ENCODE results near the gene DBI. TPM values are rescaled to one million over a fixed set of nuclear protein-coding genes. Genes with fewer than 3 reads are reported as not detected.

The DBI gene
- total and polyA plus RNA-seq, 2 of the 13 experiments (the other 11 are each of a cell fraction or from before 2014, with no cell fraction given): 330 to 659 TPM

DNA sequence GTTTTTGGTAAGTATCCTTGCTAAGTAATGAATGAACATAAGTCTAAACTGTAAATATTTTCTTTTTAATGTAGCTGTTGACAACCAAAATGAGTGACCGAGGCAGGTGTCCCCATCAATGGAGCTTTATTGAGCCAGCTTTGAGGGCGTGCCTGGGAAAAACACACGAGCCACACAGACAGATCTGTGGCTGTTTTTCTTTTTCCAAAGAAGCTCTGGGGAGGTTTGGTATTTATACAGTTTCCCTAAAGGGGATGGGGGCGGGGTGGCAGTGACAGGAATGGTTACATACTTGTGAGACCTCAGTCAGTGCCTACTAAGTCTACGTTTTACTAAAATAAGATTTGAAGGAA, 11.2 kb downstream of the DBI start (continued):
- TF ChIP-seq GZF1 (CRISPR knock-in tag; IDR thresholded peaks at IDR 0.05): no peak
- no peak for TF ChIP-seq ZNF569 (CRISPR knock-in tag; IDR thresholded peaks at IDR 0.05; ENCODE audit: borderline replicate concordance)

DNA sequence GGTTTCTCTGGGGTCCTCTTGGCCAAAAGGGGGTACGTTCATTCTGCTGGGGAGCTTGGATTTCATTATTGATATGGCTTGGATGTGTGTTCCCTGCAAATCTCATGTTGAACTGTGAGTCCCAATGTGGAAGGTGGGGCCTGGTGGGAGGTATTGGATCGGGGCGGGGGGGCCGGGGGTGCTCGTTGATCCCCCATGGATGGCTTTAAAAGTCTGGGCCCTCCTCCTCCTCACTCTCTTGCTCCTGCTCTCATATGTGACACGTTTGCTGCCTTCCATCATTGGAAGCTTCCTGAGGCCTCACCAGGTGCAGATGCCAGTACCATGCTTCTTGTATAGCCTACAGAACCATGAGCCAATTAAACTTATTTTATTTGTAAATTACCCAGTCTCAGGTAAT, 11.8 kb downstream of the DBI start:
- WGBS (ENCODE audit: low lambda C conversion rate): 39% methylated on average over 6 of the region's 6 CpGs
- in situ Hi-C loops (cut with HindIII; ENCODE audit: extremely low pct_ligation_motif_present, low pct_unique_long_range_greater_than_20kb): no loop called here
- Histone ChIP-seq H3K27ac (ENCODE audit: extremely low read length, insufficient read depth, low read length) (no peak overlapping the region), H3K9me3 (ENCODE audit: low read length) (no peaks in the 10 kb centered on the region), H3K4me3 (replicated peaks in 1 of 3; ENCODE audit: insufficient read depth in 1 of 3, low read depth in 2 of 3, low read length in 3 of 3) (no peak overlapping the region), H3K4me1 (ENCODE audit: insufficient read depth, low read length) (peaks cover 24% of the 10 kb centered on the region), H3K36me3 (replicated peaks in 1 of 2; ENCODE audit: control insufficient read depth in 1 of 2, insufficient read depth in 2 of 2, low read length in 2 of 2) (peaks cover 0 to 2% of the 10 kb centered on the region in 2 experiments; a peak in 1 of 5 replicates), H3K9ac (ENCODE audit: insufficient read depth, low read depth, low read length) (no peak overlapping the region), H2AFZ (ENCODE audit: low read length) (no peak overlapping the region), H3K27me3 (ENCODE audit: control insufficient read depth in 1 of 2, insufficient read depth in 2 of 2, low read length in 2 of 2) (no peaks in the 10 kb centered on the region), H3K79me2 (ENCODE audit: insufficient read depth, low read length) (no peaks in the 10 kb centered on the region), H3K4me2 (ENCODE audit: low read depth, low read length) (no peak overlapping the region), H4K20me1 (ENCODE audit: insufficient read depth, low read length) (0 out of 2 replicates have a peak, but pooled peaks cover under 1% of the 10 kb centered on the region)
- FAIRE-seq (no peak), ATAC-seq (no peak), DNase-seq (ENCODE audit: low spot score) (no peak)
- no peak for TF ChIP-seq EEA1 (CRISPR knock-in tag; IDR thresholded peaks at IDR 0.05; ENCODE audit: borderline replicate concordance)
- TF ChIP-seq TCF7 (IDR thresholded peaks at IDR 0.05; ENCODE audit: low read depth): no peak
- TF ChIP-seq JUND (CRISPR knock-in tag; IDR thresholded peaks at IDR 0.05): no peak
- TF ChIP-seq NAIF1 (CRISPR knock-in tag; IDR thresholded peaks at IDR 0.05; ENCODE audit: borderline replicate concordance): no peak
- TF ChIP-seq SCMH1 (CRISPR knock-in tag; IDR thresholded peaks at IDR 0.05; ENCODE audit: borderline replicate concordance): no peak
- TF ChIP-seq EZH2 (conservative IDR thresholded peaks at IDR 0.05; ENCODE audit: low read depth, low read length): no peak
- no peak for TF ChIP-seq ATM (IDR thresholded peaks at IDR 0.05; ENCODE audit: borderline replicate concordance)
- no peak for TF ChIP-seq ZNF83 (CRISPR knock-in tag; IDR thresholded peaks at IDR 0.05; ENCODE audit: borderline replicate concordance)
- no peak for TF ChIP-seq FOXJ3 (CRISPR knock-in tag; IDR thresholded peaks at IDR 0.05; ENCODE audit: borderline replicate concordance)
- no peak for TF ChIP-seq THYN1 (CRISPR knock-in tag; IDR thresholded peaks at IDR 0.05; ENCODE audit: borderline replicate concordance, low read depth)
- TF ChIP-seq GLI4 (CRISPR knock-in tag; IDR thresholded peaks at IDR 0.05; ENCODE audit: borderline replicate concordance): no peak
- TF ChIP-seq TEAD3 (CRISPR knock-in tag; optimal IDR thresholded peaks at IDR 0.05; ENCODE audit: borderline replicate concordance): no peak
- TF ChIP-seq CERS6 (CRISPR knock-in tag; IDR thresholded peaks at IDR 0.05): no peak
- TF ChIP-seq RBFOX2 (IDR thresholded peaks at IDR 0.05; ENCODE audit: low read depth, low read length): no peak
- no peak for TF ChIP-seq ZBTB25 (CRISPR knock-in tag; IDR thresholded peaks at IDR 0.05)
- TF ChIP-seq MIER2 (CRISPR knock-in tag; IDR thresholded peaks at IDR 0.05): no peak
- no peak for TF ChIP-seq HOXD1 (CRISPR knock-in tag; IDR thresholded peaks at IDR 0.05)
- no peak for TF ChIP-seq ZNF121 (CRISPR knock-in tag; IDR thresholded peaks at IDR 0.05)
- TF ChIP-seq ZNF331 (CRISPR knock-in tag; IDR thresholded peaks at IDR 0.05): no peak
- intact Hi-C loops (cut with micrococcal nuclease; ENCODE audit: unreplicated experiment): no loop called here
- BruUV-seq (replicated peaks): no TSS peak
- ChIA-PET POLR2A (interaction anchor here (1.5 kb wide), 1 partner anchor 12 kb away, joined by 11 read pairs; the partner anchor contains the start of genes C2orf76 and DBI), CTCF (ENCODE audit: low intra/inter-chr PET ratio, low total read pairs) (no interaction called here)

Data from HepG2 (cell line).